Cardiac atrium fibroblast (primary cell): ENCODE data around the gene NKAIN1. TPM values are rescaled to one million over a fixed set of nuclear protein-coding genes. Genes with fewer than 3 reads are reported as not detected.

Experiments used
- total RNA-seq: library from RNA; depleted of rRNA; stranded (reverse); fragments of >200 nt; gene quantifications from 2 replicates; pipeline ENCODE4 v1.2.3, GENCODE V29; 2015

Gene NKAIN1
- 0.32 and 11.4 TPM in 2 replicates for total RNA-seq

GRCh38 chr1:31239653-31240241, at the start of gene NKAIN1:
Gene NKAIN1 (minus strand): TSS chr1:31239887. CDS start chr1:31239547, 340 bp downstream.

Other genes starting within 250 kb of the NKAIN1 start
- 55.1 and 63.3 TPM in 2 replicates for gene PUM1, start 174.2 kb downstream of the NKAIN1 start, total RNA-seq
- 58.1 and 66.7 TPM in 2 replicates for gene SNRNP40, start 56.9 kb upstream of the NKAIN1 start, total RNA-seq
- gene ZCCHC17, start 57.1 kb upstream of the NKAIN1 start, total RNA-seq = 30.5 and 40.8 TPM in 2 replicates
- 2.2 and 9.6 TPM in 2 replicates for gene FABP3, start 133.2 kb upstream of the NKAIN1 start, total RNA-seq
- 7.2 and 9.1 TPM in 2 replicates for gene SERINC2, start 173.3 kb upstream of the NKAIN1 start, total RNA-seq